Skeletal muscle tissue (tissue), 4 donors: Measurements from ENCODE around the gene CACNA1G. TPM values are rescaled to one million over a fixed set of nuclear protein-coding genes. Genes with fewer than 3 reads are reported as not detected.
A peak's percentile ranks its signal among the peaks of the same experiment; 100 is the strongest.

Experiments
- H3K27ac ChIP-seq: one replicate; pipeline ENCODE4 v1.7.0; 2013; ENCODE audit warnings: mild to moderate bottlenecking, low read depth, low read length, inconsistent platforms
- H3K27me3 ChIP-seq, 3 donors: one replicate each; pipeline ENCODE4 v1.7.0; 2013; ENCODE audit warnings: low read length in 3 of 3; ENCODE audit not compliant: control insufficient read depth in 3 of 3, insufficient read depth in 3 of 3
- H3K36me3 ChIP-seq, 3 donors: one replicate each; pipeline ENCODE4 v1.7.0; 2013; ENCODE audit warnings: low read length in 3 of 3; ENCODE audit not compliant: control insufficient read depth in 3 of 3, insufficient read depth in 3 of 3
- H3K4me1 ChIP-seq, 3 donors: one replicate each; pipeline ENCODE4 v1.7.0; 2013; ENCODE audit warnings: low read length in 3 of 3, mild to moderate bottlenecking in 3 of 3; ENCODE audit not compliant: control insufficient read depth in 3 of 3, insufficient read depth in 3 of 3
- H3K4me3 ChIP-seq, 3 donors: one replicate each; pipeline ENCODE4 v1.7.0; 2013; ENCODE audit warnings: low read length in 3 of 3
- H3K9ac ChIP-seq, 3 donors: one replicate each; pipeline ENCODE4 v1.7.0; 2013; ENCODE audit warnings: low read length in 3 of 3, mild to moderate bottlenecking in 3 of 3, moderate library complexity in 2 of 3, low read depth in 1 of 3
- H3K9me3 ChIP-seq, 3 donors: one replicate each; pipeline ENCODE4 v1.7.0; 2013; ENCODE audit warnings: low read length in 3 of 3; ENCODE audit not compliant: control insufficient read depth in 3 of 3
- total RNA-seq: library from RNA; depleted of rRNA; stranded (reverse); fragments of >200 nt; gene quantifications from one replicate; pipeline ENCODE4 v1.2.3, GENCODE V29; 2014
- donor health status: Osteomylitis.

Gene CACNA1G
- total RNA-seq = 3.7 TPM

GRCh38 chr17:50560185-50560824 lies at the start of gene CACNA1G:
Gene CACNA1G, plus strand, starts transcription at chr17:50560715. Its CDS starts 745 bp downstream, at chr17:50561460.
- Histone ChIP-seq H3K36me3 (peaks cover 0 to 6% (median 2%) of the 10 kb centered on the region in 3 donors), H3K27ac (no peak within 1 kb of the TSS), H3K4me3 (peak within 1 kb of the TSS; percentile 56 to 64 (median 63)), H3K9me3 (no peaks in the 10 kb centered on the region), H3K27me3 (peaks cover 55 to 66% (median 58%) of the 10 kb centered on the region in 3 donors), H3K4me1 (peaks cover 30 to 33% (median 31%) of the 10 kb centered on the region in 3 donors), H3K9ac (peak within 1 kb of the TSS in 2 of 3 donors; percentile 38 to 40)

GRCh38 chr17:50511058-50511457 lies 49.5 kb upstream of the CACNA1G start:
- Histone ChIP-seq H3K36me3 (no peaks in the 10 kb centered on the region), H3K27ac (no peak overlapping the region), H3K9ac (no peak overlapping the region), H3K4me1 (peaks cover 4 to 13% (median 7%) of the 10 kb centered on the region in 3 donors), H3K27me3 (no peaks in the 10 kb centered on the region), H3K4me3 (no peak overlapping the region), H3K9me3 (no peaks in the 10 kb centered on the region)

GRCh38 chr17:50513495-50513894 lies 47.0 kb upstream of the CACNA1G start:
- Histone ChIP-seq H3K27me3 (no peaks in the 10 kb centered on the region), H3K27ac (no peak overlapping the region), H3K9ac (no peak overlapping the region), H3K4me3 (no peak overlapping the region), H3K9me3 (no peaks in the 10 kb centered on the region), H3K4me1 (peaks cover 4 to 6% (median 6%) of the 10 kb centered on the region in 3 donors), H3K36me3 (no peaks in the 10 kb centered on the region)

GRCh38 chr17:50514388-50514787 lies 46.1 kb upstream of the CACNA1G start:
- no peaks in the 10 kb centered on the region for H3K36me3 ChIP-seq
- H3K9me3 ChIP-seq = no peaks in the 10 kb centered on the region
- no peak overlapping the region for H3K27ac ChIP-seq
- H3K27me3 ChIP-seq = no peaks in the 10 kb centered on the region
- H3K4me1 ChIP-seq = no peaks in the 10 kb centered on the region
- H3K9ac ChIP-seq = no peak overlapping the region
- no peak overlapping the region for H3K4me3 ChIP-seq

- Histone ChIP-seq H3K27me3 (no peaks in the 10 kb centered on the region), H3K27ac (no peak overlapping the region), H3K4me1 (no peaks in the 10 kb centered on the region), H3K9ac (no peak overlapping the region), H3K9me3 (no peaks in the 10 kb centered on the region), H3K4me3 (no peak overlapping the region), H3K36me3 (no peaks in the 10 kb centered on the region)
These were observed 45.4 kb upstream of the CACNA1G start for GRCh38 chr17:50514936-50515702.

- Histone ChIP-seq H3K36me3 (no peaks in the 10 kb centered on the region), H3K27me3 (no peaks in the 10 kb centered on the region), H3K4me3 (no peak overlapping the region), H3K9me3 (no peaks in the 10 kb centered on the region), H3K9ac (no peak overlapping the region), H3K27ac (no peak overlapping the region), H3K4me1 (peaks cover 0 to 7% (median 0%) of the 10 kb centered on the region in 3 donors)
These were observed 43.5 kb upstream of the CACNA1G start for GRCh38 chr17:50517011-50517410.

- H3K27me3 ChIP-seq = no peaks in the 10 kb centered on the region
- no peaks in the 10 kb centered on the region for H3K9me3 ChIP-seq
- no peak overlapping the region for H3K27ac ChIP-seq
- peaks cover 0 to 9% (median 2%) of the 10 kb centered on the region in 3 donors for H3K4me1 ChIP-seq
- H3K9ac ChIP-seq = no peak overlapping the region
- H3K36me3 ChIP-seq = no peaks in the 10 kb centered on the region
- no peak overlapping the region for H3K4me3 ChIP-seq
These were observed 42.8 kb upstream of the CACNA1G start for GRCh38 chr17:50517504-50518383.

- no peak overlapping the region for H3K4me3 ChIP-seq
- no peaks in the 10 kb centered on the region for H3K9me3 ChIP-seq
- H3K27ac ChIP-seq = no peak overlapping the region
- no peak overlapping the region for H3K9ac ChIP-seq
- no peaks in the 10 kb centered on the region for H3K27me3 ChIP-seq
- H3K4me1 ChIP-seq = peaks cover 0 to 16% (median 3%) of the 10 kb centered on the region in 3 donors
- no peaks in the 10 kb centered on the region for H3K36me3 ChIP-seq
These were observed 42.0 kb upstream of the CACNA1G start for GRCh38 chr17:50518384-50519023.

GRCh38 chr17:50519141-50519834 lies 41.2 kb upstream of the CACNA1G start:
- no peaks in the 10 kb centered on the region for H3K9me3 ChIP-seq
- peaks cover 0 to 16% (median 3%) of the 10 kb centered on the region in 3 donors for H3K4me1 ChIP-seq
- no peaks in the 10 kb centered on the region for H3K27me3 ChIP-seq
- H3K9ac ChIP-seq = no peak overlapping the region
- no peak overlapping the region for H3K4me3 ChIP-seq
- H3K36me3 ChIP-seq = no peaks in the 10 kb centered on the region
- H3K27ac ChIP-seq = no peak overlapping the region
